Activated B cell treated with CpG ODN at 0.5 μM for 24 hours (primary cell): Measurements from ENCODE around the gene PADI1. TPM values are rescaled to one million over a fixed set of nuclear protein-coding genes. Genes with fewer than 3 reads are reported as not detected.

Experiments
- ATAC-seq: fragments of 200-7000 bp; cut with Tn5 transposase; one replicate; pipeline ENCODE4 v1.10.0; 2021; ENCODE audit warnings: low read depth, mild to moderate bottlenecking, moderate library complexity
- CTCF ChIA-PET: fragments of 350-600 bp; sonication (Branson Sonifier 250); formaldehyde crosslinking; loops from one replicate; lab custom pipeline; 2021; ENCODE audit warnings: antibody characterized with exemption; lab: Charles Lee
- POLR2A ChIA-PET: fragments of 350-600 bp; sonication (Branson Sonifier 250); formaldehyde crosslinking; loops from one replicate; lab custom pipeline; 2021; ENCODE audit warnings: antibody characterized with exemption; lab: Charles Lee
- DNase-seq: peaks from one replicate; pipeline ENCODE4 v3.0.0; 2022
- H3K27ac Mint-ChIP-seq: one replicate; pipeline ENCODE4 v1.8.0; 2020; ENCODE audit warnings: mixed read lengths
- H3K27me3 Mint-ChIP-seq: one replicate; pipeline ENCODE4 v1.8.0; 2021; ENCODE audit warnings: mixed read lengths
- H3K36me3 Mint-ChIP-seq: one replicate; pipeline ENCODE4 v1.8.0; 2021; ENCODE audit warnings: low read depth, mixed read lengths
- H3K4me1 Mint-ChIP-seq: one replicate; pipeline ENCODE4 v1.8.0; 2021; ENCODE audit warnings: mixed read lengths
- H3K4me3 Mint-ChIP-seq: one replicate; pipeline ENCODE4 v1.8.0; 2020; ENCODE audit warnings: mild to moderate bottlenecking, mixed read lengths
- H3K9me3 Mint-ChIP-seq: one replicate; pipeline ENCODE4 v1.8.0; 2020; ENCODE audit warnings: mixed read lengths
- CTCF ChIP-seq: fragments of 200-600 bp; IDR thresholded peaks from one replicate; pipeline ENCODE4 v1.8.0; 2022; ENCODE audit warnings: antibody characterized with exemption, mild to moderate bottlenecking
- intact Hi-C: fragments of 100-400 bp; cut with micrococcal nuclease; formaldehyde crosslinking; loops from one replicate; pipeline ENCODE4 v1.15.1; 2024
- total RNA-seq: library from RNA; stranded (reverse); gene quantifications from 2 replicates; pipeline ENCODE4 v1.2.3, GENCODE V29; 2022

PADI1 gene
- total RNA-seq, 1 donor from 2014 or later = not detected

GRCh38 chr1:17201201-17202021 lies 3.5 kb upstream of the PADI1 start:
- DNase-seq (no peak), ATAC-seq (no peak)
- Mint-ChIP-seq H3K27ac (no peak overlapping the region), H3K9me3 (no peaks in the 10 kb centered on the region), H3K36me3 (no peaks in the 10 kb centered on the region), H3K27me3 (no peaks in the 10 kb centered on the region), H3K4me1 (peaks cover 2% of the 10 kb centered on the region), H3K4me3 (no peak overlapping the region)
- ChIA-PET POLR2A (interaction anchor here (1.1 kb wide), 1 partner anchor 9 kb away, joined by 4 read pairs; no protein-coding TSS in a partner anchor), CTCF (no interaction called here)
- intact Hi-C loops = no loop called here
- TF ChIP-seq CTCF = no peak

- Mint-ChIP-seq H3K36me3 (no peaks in the 10 kb centered on the region), H3K4me1 (peaks cover 27% of the 10 kb centered on the region), H3K9me3 (no peaks in the 10 kb centered on the region), H3K27me3 (no peaks in the 10 kb centered on the region), H3K4me3 (no peak overlapping the region), H3K27ac (no peak overlapping the region)
- intact Hi-C loops = loop anchor here (2.0 kb wide), 1 partner anchor 77 kb away; no protein-coding TSS in a partner anchor
- ATAC-seq = no peak
- no peak for DNase-seq
- ChIA-PET POLR2A (no interaction called here), CTCF (no interaction called here)
- TF ChIP-seq CTCF = no peak
Measured at GRCh38 chr1:17205652-17206051, 724 bp downstream of the PADI1 start.

DNA sequence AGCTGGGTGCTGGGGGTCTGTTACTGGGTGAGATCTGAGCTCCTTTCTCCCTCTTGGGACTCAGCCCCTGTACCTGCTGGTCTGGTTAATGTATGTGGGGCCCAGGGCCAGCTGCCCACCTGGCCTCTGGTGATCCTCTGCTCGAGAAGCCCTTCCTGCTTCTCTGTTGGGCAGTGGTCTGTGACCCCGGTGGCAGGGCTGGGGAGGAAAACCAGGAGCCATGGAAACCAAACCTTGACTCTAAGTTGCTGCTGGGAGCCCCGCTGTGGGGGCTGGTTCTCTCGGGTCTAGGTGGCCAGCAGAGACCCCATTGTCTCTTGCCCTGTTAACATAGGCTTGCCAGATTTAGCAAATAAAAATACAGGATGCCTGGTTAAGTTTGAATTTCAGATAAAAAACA lies 1.3 kb downstream of the PADI1 start:
- no peak for ATAC-seq
- POLR2A ChIA-PET = interaction anchor here (0.9 to 1.5 kb wide), 2 partner anchors 8 to 78 kb away, joined by 3 read pairs; no protein-coding TSS in a partner anchor
- CTCF ChIA-PET = no interaction called here
- no peak for DNase-seq
- Mint-ChIP-seq H3K36me3 (no peaks in the 10 kb centered on the region), H3K9me3 (no peaks in the 10 kb centered on the region), H3K27ac (no peak overlapping the region), H3K4me3 (no peak overlapping the region), H3K27me3 (no peaks in the 10 kb centered on the region), H3K4me1 (peaks cover 27% of the 10 kb centered on the region)
- no peak for TF ChIP-seq CTCF
- intact Hi-C loops = loop anchor here (2.0 kb wide), 1 partner anchor 77 kb away; no protein-coding TSS in a partner anchor

DNA sequence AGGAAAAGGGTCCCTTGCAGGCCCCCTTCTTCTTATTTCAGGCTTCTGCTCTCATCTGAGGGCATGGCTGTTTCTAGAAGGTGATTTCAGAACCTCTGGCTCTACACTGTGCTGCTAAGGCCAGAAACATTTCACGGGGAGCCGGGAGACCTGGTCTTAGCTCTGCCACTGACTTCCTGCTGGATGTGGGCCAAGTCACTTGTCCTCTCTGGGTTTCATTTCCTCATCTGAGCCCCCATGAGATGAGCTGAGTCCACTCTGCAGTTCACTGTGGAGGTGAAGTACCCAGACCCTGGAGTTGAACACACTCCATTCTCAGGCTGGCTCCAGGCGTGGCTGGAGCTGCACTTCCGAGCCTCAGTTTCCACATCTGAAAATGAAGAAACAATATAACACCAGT lies 2.1 kb downstream of the PADI1 start:
- H3K27ac Mint-ChIP-seq = peak overlapping the region; percentile 64
- H3K4me3 Mint-ChIP-seq = peak overlapping the region; percentile 66
- peaks cover 25% of the 10 kb centered on the region for H3K4me1 Mint-ChIP-seq
- H3K27me3 Mint-ChIP-seq = no peaks in the 10 kb centered on the region
- TF ChIP-seq CTCF = no peak
- CTCF ChIA-PET = interaction anchor here (1.0 to 1.7 kb wide), 5 partner anchors 27 to 82 kb away, joined by 3 to 8 read pairs (median 4); no protein-coding TSS in a partner anchor
- peak; percentile 62 for ATAC-seq
- H3K36me3 Mint-ChIP-seq = no peaks in the 10 kb centered on the region
- H3K9me3 Mint-ChIP-seq = no peaks in the 10 kb centered on the region
- intact Hi-C loops = loop anchor here (2.0 kb wide), 1 partner anchor 78 kb away; no protein-coding TSS in a partner anchor
- POLR2A ChIA-PET = interaction anchor here (0.6 to 1.9 kb wide), 8 partner anchors 7 to 80 kb away, joined by 3 to 7 read pairs (median 5); no protein-coding TSS in a partner anchor
- peak; percentile 27 for DNase-seq

- DNase-seq (peak; percentile 22), ATAC-seq (peak; percentile 4)
- H3K9me3 Mint-ChIP-seq = no peaks in the 10 kb centered on the region
- ChIA-PET POLR2A (interaction anchor here (0.7 to 1.9 kb wide), 9 partner anchors 8 to 82 kb away, joined by 3 to 12 read pairs (median 5); no protein-coding TSS in a partner anchor), CTCF (interaction anchor here (1.0 to 1.7 kb wide), 5 partner anchors 27 to 83 kb away, joined by 3 to 8 read pairs (median 4); no protein-coding TSS in a partner anchor)
- TF ChIP-seq CTCF = no peak
- H3K4me3 Mint-ChIP-seq = peak overlapping the region; percentile 66
- H3K27me3 Mint-ChIP-seq = peaks cover 2% of the 10 kb centered on the region
- peak overlapping the region; percentile 64 for H3K27ac Mint-ChIP-seq
- H3K36me3 Mint-ChIP-seq = no peaks in the 10 kb centered on the region
- H3K4me1 Mint-ChIP-seq = peaks cover 26% of the 10 kb centered on the region
- intact Hi-C loops = loop anchor here (2.0 kb wide), 1 partner anchor 79 kb away; no protein-coding TSS in a partner anchor
Measured at GRCh38 chr1:17207540-17207939, 2.6 kb downstream of the PADI1 start.
